H9 (cell line): ENCODE measurements around the gene RMRP. TPM values are rescaled to one million over a fixed set of nuclear protein-coding genes. Genes with fewer than 3 reads are reported as not detected.
"Not testable (repeated sequence)": the region's sequence is repeated elsewhere in the genome, so short reads cannot be mapped to it uniquely, and the experiment has no call there.

ENCODE experiments used
- DNase-seq: peaks from one replicate; pipeline ENCODE4 v3.0.0-alpha.2; 2017
- H2AFZ ChIP-seq: one replicate; pipeline ENCODE4 v1.6.1; 2013; ENCODE audit warnings: mild to moderate bottlenecking, low read length, control low read depth, moderate library complexity
- H2AK5ac ChIP-seq: 2 replicates; pipeline ENCODE4 v1.6.1; 2013; ENCODE audit warnings: low read length, control low read depth, mixed read lengths; ENCODE audit not compliant: insufficient read length
- H2BK120ac ChIP-seq: one replicate; pipeline ENCODE4 v1.6.1; 2013; ENCODE audit warnings: low read depth, mild to moderate bottlenecking, low read length, control low read depth, inconsistent platforms; ENCODE audit not compliant: poor library complexity, severe bottlenecking
- H2BK12ac ChIP-seq: 2 replicates; pipeline ENCODE4 v1.6.1; 2013; ENCODE audit warnings: low read length, control low read depth, mixed read lengths, low read depth; ENCODE audit not compliant: insufficient read length
- H2BK15ac ChIP-seq: 2 replicates; pipeline ENCODE4 v1.6.1; 2013; ENCODE audit warnings: low read depth, low read length, control low read depth
- H2BK20ac ChIP-seq: one replicate; pipeline ENCODE4 v1.6.1; 2013; ENCODE audit warnings: low read depth, mild to moderate bottlenecking, low read length, control low read depth, inconsistent platforms; ENCODE audit not compliant: poor library complexity, severe bottlenecking
- H2BK5ac ChIP-seq: 2 replicates; pipeline ENCODE4 v1.6.1; 2013; ENCODE audit warnings: low read length, control low read depth, mixed read lengths; ENCODE audit not compliant: insufficient read length
- H3K14ac ChIP-seq: 2 replicates; pipeline ENCODE4 v1.6.1; 2013; ENCODE audit warnings: low read length, control low read depth; ENCODE audit not compliant: insufficient read depth
- H3K18ac ChIP-seq: 2 replicates; pipeline ENCODE4 v1.6.1; 2013; ENCODE audit warnings: low read depth, mild to moderate bottlenecking, mixed read lengths, low read length, control low read depth; ENCODE audit not compliant: insufficient read length
- H3K23ac ChIP-seq: 2 replicates; pipeline ENCODE4 v1.6.1; 2013; ENCODE audit warnings: low read length, control low read depth, mixed read lengths, low read depth; ENCODE audit not compliant: insufficient read length
- H3K23me2 ChIP-seq: 2 replicates; pipeline ENCODE4 v1.6.1; 2013; ENCODE audit warnings: low read depth, mild to moderate bottlenecking, mixed read lengths, low read length, control low read depth; ENCODE audit not compliant: insufficient read length, poor library complexity, severe bottlenecking
- H3K27ac ChIP-seq: 2 replicates; pipeline ENCODE4 v1.5.1; 2013; ENCODE audit warnings: low read length, control low read depth, mixed read lengths, low read depth; ENCODE audit not compliant: insufficient read length
- H3K27me3 ChIP-seq: 2 replicates; pipeline ENCODE4 v1.6.1; 2013; ENCODE audit warnings: low read length, control low read depth, inconsistent platforms; ENCODE audit not compliant: insufficient read depth
- H3K4ac ChIP-seq: 2 replicates; pipeline ENCODE4 v1.6.1; 2013; ENCODE audit warnings: low read depth, mild to moderate bottlenecking, control low read depth, inconsistent platforms, low read length, moderate library complexity
- H3K4me1 ChIP-seq: 2 replicates; pipeline ENCODE4 v1.6.1; 2013; ENCODE audit warnings: low read length, control low read depth, inconsistent platforms; ENCODE audit not compliant: insufficient read depth
- H3K4me2 ChIP-seq: 2 replicates; pipeline ENCODE4 v1.6.1; 2013; ENCODE audit warnings: low read length, control low read depth, mixed read lengths; ENCODE audit not compliant: insufficient read length, insufficient read depth
- H3K56ac ChIP-seq: 2 replicates; pipeline ENCODE4 v1.6.1; 2013; ENCODE audit warnings: low read depth, mild to moderate bottlenecking, mixed read lengths, low read length, control low read depth; ENCODE audit not compliant: insufficient read length
- H3K79me1 ChIP-seq: 2 replicates; pipeline ENCODE4 v1.6.1; 2013; ENCODE audit warnings: low read depth, mild to moderate bottlenecking, moderate library complexity, low read length, control low read depth, inconsistent platforms; ENCODE audit not compliant: insufficient read depth, poor library complexity, severe bottlenecking
- H3K79me2 ChIP-seq: 2 replicates; pipeline ENCODE4 v1.6.1; 2013; ENCODE audit warnings: low read length, control low read depth, inconsistent platforms; ENCODE audit not compliant: insufficient read depth
- H3K9ac ChIP-seq: 2 replicates; pipeline ENCODE4 v1.6.1; 2013; ENCODE audit warnings: low read length, control low read depth, mixed read lengths; ENCODE audit not compliant: insufficient read length; ENCODE audit errors: extremely low read depth
- H3K9me3 ChIP-seq: one replicate; pipeline ENCODE4 v1.6.1; 2013; ENCODE audit warnings: low read depth, low read length, inconsistent platforms; ENCODE audit not compliant: control insufficient read depth
- H3T11ph ChIP-seq: one replicate; pipeline ENCODE4 v1.6.1; 2013; ENCODE audit warnings: mild to moderate bottlenecking, low read length, control low read depth, inconsistent platforms
- H4K20me1 ChIP-seq: one replicate; pipeline ENCODE4 v1.6.1; 2013; ENCODE audit not compliant: control insufficient read depth, insufficient read length, insufficient read depth
- H4K5ac ChIP-seq: 2 replicates; pipeline ENCODE4 v1.6.1; 2013; ENCODE audit warnings: low read depth, mild to moderate bottlenecking, mixed read lengths, low read length, control low read depth; ENCODE audit not compliant: insufficient read length
- H4K8ac ChIP-seq: replicated peaks from 2 replicates; pipeline ENCODE4 v1.6.1; 2013; ENCODE audit warnings: low read length, control low read depth, mixed read lengths, low read depth; ENCODE audit not compliant: insufficient read length
- H4K91ac ChIP-seq: 2 replicates; pipeline ENCODE4 v1.6.1; 2013; ENCODE audit warnings: low read depth, mild to moderate bottlenecking, moderate library complexity, mixed read lengths, low read length, control low read depth; ENCODE audit not compliant: insufficient read length
- H3K27ac Mint-ChIP-seq, 3 experiments: 2 replicates in 2 of 3; 3 replicates in 1 of 3; pipeline ENCODE4 v1.8.0; 2020 to 2021; ENCODE audit warnings: mixed read lengths in 3 of 3, mild to moderate bottlenecking in 1 of 3, moderate library complexity in 1 of 3
- H3K27me3 Mint-ChIP-seq: 2 replicates; pipeline ENCODE4 v1.8.0; 2021; ENCODE audit warnings: low read depth, mild to moderate bottlenecking, moderate library complexity, mixed read lengths
- H3K36me3 Mint-ChIP-seq, 3 experiments: 2 replicates in 2 of 3; 3 replicates in 1 of 3; pipeline ENCODE4 v1.8.0; 2020 to 2021; ENCODE audit warnings: low read depth in 3 of 3, mixed read lengths in 3 of 3; ENCODE audit not compliant: insufficient read depth in 1 of 3
- H3K4me1 Mint-ChIP-seq, 2 experiments: 2 replicates each; pipeline ENCODE4 v1.8.0; 2020; ENCODE audit warnings: mixed read lengths in 2 of 2
- H3K4me3 Mint-ChIP-seq, 2 experiments: 2 replicates in 1 of 2; 3 replicates in 1 of 2; pipeline ENCODE4 v1.8.0; 2020 to 2021; ENCODE audit warnings: mild to moderate bottlenecking in 2 of 2, mixed read lengths in 2 of 2, moderate library complexity in 1 of 2
- H3K9me3 Mint-ChIP-seq, 2 experiments: 2 replicates in 1 of 2; 3 replicates in 1 of 2; pipeline ENCODE4 v1.8.0; 2020; ENCODE audit warnings: mild to moderate bottlenecking in 2 of 2, mixed read lengths in 2 of 2, moderate library complexity in 1 of 2
- CTCF ChIP-seq: fragments of 200-600 bp; sonication (generic); conservative IDR thresholded peaks from 3 replicates; pipeline ENCODE4 v1.8.0; 2021; ENCODE audit warnings: antibody characterized with exemption, mild to moderate bottlenecking
- WGBS: extraction: QIAGEN DNeasy Blood & Tissue Kit; methylation state at CpG from one replicate; pipeline ENCODE4 v1.1.7; 2013; ENCODE audit warnings: missing lambda C conversion rate, low lambda C conversion rate, mixed read lengths; ENCODE audit not compliant: insufficient read length; ENCODE audit errors: extremely low coverage; 5-methylcytosine and 5-hydroxymethylcytosine counted together
- total RNA-seq: library from RNA; stranded (reverse); gene quantifications from 2 replicates; pipeline ENCODE4 v1.2.1, GENCODE V29; 2021

Gene RMRP
- total RNA-seq, 1 experiment from 2014 or later: 18,417 TPM

- no peak overlapping the region for H4K5ac ChIP-seq
- H3K27me3 Mint-ChIP-seq: peaks cover 2% of the 10 kb centered on the region
- no peak overlapping the region for H3K4me3 Mint-ChIP-seq
- no peak overlapping the region for H4K8ac ChIP-seq
- no peak overlapping the region for H3K14ac ChIP-seq
- H3K9ac ChIP-seq: no peak overlapping the region
- H3K18ac ChIP-seq: no peak overlapping the region
- H3K36me3 Mint-ChIP-seq: peaks cover 9 to 16% (median 12%) of the 10 kb centered on the region in 3 experiments
- no peak overlapping the region for H3K23ac ChIP-seq
- H3K4me2 ChIP-seq: no peak overlapping the region
- no peak overlapping the region for H2BK15ac ChIP-seq
- no peaks in the 10 kb centered on the region for H3K79me1 ChIP-seq
- no peak overlapping the region for H3K4ac ChIP-seq
- H3K27ac ChIP-seq: no peak overlapping the region
- H3K27me3 ChIP-seq: no peaks in the 10 kb centered on the region
- no peak for TF ChIP-seq CTCF
- no peak overlapping the region for H3T11ph ChIP-seq
- no peaks in the 10 kb centered on the region for H3K79me2 ChIP-seq
- no peaks in the 10 kb centered on the region for H3K9me3 ChIP-seq
- H3K56ac ChIP-seq: no peak overlapping the region
- H2BK20ac ChIP-seq: no peak overlapping the region
- DNase-seq: no peak
- peaks cover 11 to 13% of the 10 kb centered on the region in 2 experiments for H3K4me1 Mint-ChIP-seq
- H2BK120ac ChIP-seq: no peak overlapping the region
- H3K27ac Mint-ChIP-seq: peak overlapping the region in 1 of 3 experiments; percentile 59; a peak in 1 of 7 replicates
- H2AK5ac ChIP-seq: no peak overlapping the region
- H2AFZ ChIP-seq: no peak overlapping the region
- no peak overlapping the region for H4K91ac ChIP-seq
- peaks cover 4 to 11% of the 10 kb centered on the region in 2 experiments; a peak in 4 of 5 replicates for H3K9me3 Mint-ChIP-seq
- H3K23me2 ChIP-seq: no peaks in the 10 kb centered on the region
- WGBS: no CpG with 5 or more reads among the region's 12 CpGs
- H2BK5ac ChIP-seq: no peak overlapping the region
- no peaks in the 10 kb centered on the region for H3K4me1 ChIP-seq
- no peaks in the 10 kb centered on the region for H4K20me1 ChIP-seq
- no peak overlapping the region for H2BK12ac ChIP-seq
Measured at GRCh38 chr9:35643046-35643445, 14.8 kb downstream of the RMRP start.

- no CpG with 5 or more reads among the region's 3 CpGs for WGBS
Measured at GRCh38 chr9:35641478-35641877, 16.3 kb downstream of the RMRP start.

More at GRCh38 chr9:35641478-35641877, 16.3 kb downstream of the RMRP start:
- not testable (repeated sequence) for H4K5ac ChIP-seq, H2BK20ac ChIP-seq, H3K79me1 ChIP-seq, H3K23me2 ChIP-seq, H2AK5ac ChIP-seq, H3K27ac ChIP-seq, H2AFZ ChIP-seq, H3K4ac ChIP-seq, H3K4me1 ChIP-seq, H3K9ac ChIP-seq, H3K14ac ChIP-seq, H3K27me3 ChIP-seq, H3K9me3 ChIP-seq, H3K79me2 ChIP-seq, H4K8ac ChIP-seq, H2BK5ac ChIP-seq, H3K4me1 Mint-ChIP-seq, H3K4me2 ChIP-seq, H2BK12ac ChIP-seq, H3K56ac ChIP-seq, H3K27ac Mint-ChIP-seq, H4K20me1 ChIP-seq, H3K4me3 Mint-ChIP-seq, H3K27me3 Mint-ChIP-seq, H2BK120ac ChIP-seq, H4K91ac ChIP-seq, H3K18ac ChIP-seq, DNase-seq, H3K23ac ChIP-seq, H2BK15ac ChIP-seq, H3T11ph ChIP-seq
- H3K36me3 Mint-ChIP-seq: peaks cover 9 to 16% (median 12%) of the 10 kb centered on the region in 3 experiments
- H3K9me3 Mint-ChIP-seq: peaks cover 4 to 16% of the 10 kb centered on the region in 2 experiments; a peak in 4 of 5 replicates
